Measurements from ENCODE around the gene IL6ST. TPM values are rescaled to one million over a fixed set of nuclear protein-coding genes. Genes with fewer than 3 reads are reported as not detected.

Gene IL6ST
- total RNA-seq, 1 experiment from 2014 or later = 60.2 TPM

DNA sequence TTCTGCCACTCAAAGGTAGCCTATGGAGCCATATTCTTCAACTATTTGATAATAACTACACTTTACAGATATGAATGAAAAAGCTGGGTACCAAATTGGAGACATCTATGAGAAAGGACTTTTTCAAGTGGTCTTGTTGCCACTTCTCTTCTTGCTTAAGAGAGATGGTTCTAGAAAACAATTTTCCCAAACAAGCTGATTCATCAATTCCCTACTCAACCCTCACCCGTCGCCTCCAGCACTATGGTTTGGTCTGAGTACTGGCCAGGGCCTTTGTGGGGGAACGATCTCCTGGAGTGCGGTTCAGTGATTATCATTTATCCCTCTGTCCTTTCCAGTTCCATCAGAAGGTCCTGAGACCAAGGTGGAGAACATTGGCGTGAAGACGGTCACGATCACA is 86.8 kb downstream of the IL6ST start:
- Histone ChIP-seq H3F3A (ENCODE audit: insufficient read depth, low read depth) (no peaks in the 10 kb centered on the region), H3K4me3 (no peak overlapping the region), H3K36me3 (ENCODE audit: low read depth) (no peaks in the 10 kb centered on the region), H2AFZ (no peak overlapping the region), H3K79me2 (ENCODE audit: low read depth) (no peaks in the 10 kb centered on the region), H3K4me1 (replicated peaks; ENCODE audit: insufficient read depth) (peaks cover 11% of the 10 kb centered on the region; the same call in 1 of the 2 replicates), H4K20me1 (ENCODE audit: insufficient read depth) (no peaks in the 10 kb centered on the region), H3K9me2 (ENCODE audit: insufficient read depth) (no peaks in the 10 kb centered on the region), H3K27me3 (ENCODE audit: insufficient read depth, low read depth) (no peaks in the 10 kb centered on the region), H3K27ac (no peak overlapping the region), H3K9me3 (ENCODE audit: insufficient read depth, low read depth) (no peaks in the 10 kb centered on the region), H3K4me2 (no peak overlapping the region)
- TF ChIP-seq EZH2 (IDR thresholded peaks at IDR 0.05; ENCODE audit: low read depth) = no peak
- TF ChIP-seq, protein P1, sequence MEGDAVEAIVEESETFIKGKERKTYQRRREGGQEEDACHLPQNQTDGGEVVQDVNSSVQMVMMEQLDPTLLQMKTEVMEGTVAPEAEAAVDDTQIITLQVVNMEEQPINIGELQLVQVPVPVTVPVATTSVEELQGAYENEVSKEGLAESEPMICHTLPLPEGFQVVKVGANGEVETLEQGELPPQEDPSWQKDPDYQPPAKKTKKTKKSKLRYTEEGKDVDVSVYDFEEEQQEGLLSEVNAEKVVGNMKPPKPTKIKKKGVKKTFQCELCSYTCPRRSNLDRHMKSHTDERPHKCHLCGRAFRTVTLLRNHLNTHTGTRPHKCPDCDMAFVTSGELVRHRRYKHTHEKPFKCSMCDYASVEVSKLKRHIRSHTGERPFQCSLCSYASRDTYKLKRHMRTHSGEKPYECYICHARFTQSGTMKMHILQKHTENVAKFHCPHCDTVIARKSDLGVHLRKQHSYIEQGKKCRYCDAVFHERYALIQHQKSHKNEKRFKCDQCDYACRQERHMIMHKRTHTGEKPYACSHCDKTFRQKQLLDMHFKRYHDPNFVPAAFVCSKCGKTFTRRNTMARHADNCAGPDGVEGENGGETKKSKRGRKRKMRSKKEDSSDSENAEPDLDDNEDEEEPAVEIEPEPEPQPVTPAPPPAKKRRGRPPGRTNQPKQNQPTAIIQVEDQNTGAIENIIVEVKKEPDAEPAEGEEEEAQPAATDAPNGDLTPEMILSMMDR (conservative IDR thresholded peaks at IDR 0.05) = no peak
- intact Hi-C loops (cut with micrococcal nuclease; ENCODE audit: unreplicated experiment) = no loop called here
- no peak for DNase-seq
- POLR2A ChIA-PET (ENCODE audit: unreplicated experiment) = interaction anchor here (0.8 kb wide), 1 partner anchor 470 kb away, joined by 11 read pairs; no protein-coding TSS in a partner anchor
- BruUV-seq (replicated peaks) = no TSS peak
- CTCF ChIA-PET = no interaction called here

DNA sequence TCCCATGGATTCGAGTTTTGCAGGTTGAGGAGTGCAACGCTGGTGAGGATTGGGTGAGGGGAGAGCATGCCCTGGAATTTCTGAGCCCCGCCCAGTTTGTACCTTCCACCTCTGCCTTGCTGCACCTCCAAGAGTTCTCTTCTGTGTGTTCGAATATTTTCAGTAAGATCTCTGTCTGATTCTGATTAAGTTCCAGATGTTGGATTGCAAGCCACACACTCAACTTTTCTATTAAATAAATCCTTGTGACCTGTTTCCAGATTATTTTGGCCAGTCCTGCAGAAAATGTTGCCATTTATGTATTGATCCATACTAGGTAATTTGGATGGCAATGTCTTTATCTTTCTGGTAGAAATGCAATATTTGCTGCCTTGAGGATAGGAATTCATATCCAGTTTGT is 89.5 kb downstream of the IL6ST start:
- intact Hi-C loops (cut with micrococcal nuclease; ENCODE audit: unreplicated experiment) = no loop called here
- TF ChIP-seq EZH2 (IDR thresholded peaks at IDR 0.05; ENCODE audit: low read depth) = no peak
- TF ChIP-seq, protein P1 (conservative IDR thresholded peaks at IDR 0.05) = no peak
- H3K9me2 ChIP-seq (ENCODE audit: insufficient read depth) = no peaks in the 10 kb centered on the region
- no peaks in the 10 kb centered on the region for H3K36me3 ChIP-seq (ENCODE audit: low read depth)
- no peaks in the 10 kb centered on the region for H3K9me3 ChIP-seq (ENCODE audit: insufficient read depth, low read depth)
- no peaks in the 10 kb centered on the region for H3K79me2 ChIP-seq (ENCODE audit: low read depth)
- BruUV-seq (replicated peaks) = no TSS peak
- no peak overlapping the region for H3K27ac ChIP-seq
- no peak overlapping the region for H3K4me2 ChIP-seq
- H3K4me1 ChIP-seq (replicated peaks; ENCODE audit: insufficient read depth) = no peaks in the 10 kb centered on the region
- CTCF ChIA-PET = no interaction called here
- DNase-seq = no peak
- POLR2A ChIA-PET (ENCODE audit: unreplicated experiment) = no interaction called here
- no peaks in the 10 kb centered on the region for H4K20me1 ChIP-seq (ENCODE audit: insufficient read depth)
- H3K4me3 ChIP-seq = no peak overlapping the region
- H2AFZ ChIP-seq = no peak overlapping the region
- H3K27me3 ChIP-seq (ENCODE audit: insufficient read depth, low read depth) = no peaks in the 10 kb centered on the region
- H3F3A ChIP-seq (ENCODE audit: insufficient read depth, low read depth) = no peaks in the 10 kb centered on the region

DNA sequence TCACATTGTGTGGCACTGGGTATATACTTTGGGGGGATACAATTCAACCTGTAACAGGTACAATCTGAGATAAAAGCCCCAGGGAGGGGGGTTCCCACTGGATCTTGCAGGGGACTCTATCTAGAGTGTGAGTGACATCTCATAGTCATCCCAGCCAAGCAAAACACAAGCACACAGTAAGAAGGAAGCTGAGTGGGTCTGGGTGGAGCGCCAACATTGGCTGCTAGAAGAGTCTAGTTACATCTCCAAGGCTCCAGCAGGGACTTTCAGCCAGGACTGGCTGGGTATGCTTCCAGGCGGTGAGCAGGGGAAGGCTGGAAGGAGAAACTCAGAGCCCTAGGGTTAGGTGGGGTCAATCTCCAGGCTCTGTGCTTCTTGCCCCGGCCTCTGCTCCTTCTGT is 90.6 kb downstream of the IL6ST start:
- Histone ChIP-seq H3K4me1 (replicated peaks; ENCODE audit: insufficient read depth) (0 out of 2 replicates have a peak, but pooled peaks cover 6% of the 10 kb centered on the region), H2AFZ (no peak overlapping the region), H3K9me2 (ENCODE audit: insufficient read depth) (no peaks in the 10 kb centered on the region), H3K4me2 (no peak overlapping the region), H3K79me2 (ENCODE audit: low read depth) (no peaks in the 10 kb centered on the region), H3K27ac (no peak overlapping the region), H3K4me3 (no peak overlapping the region), H3F3A (ENCODE audit: insufficient read depth, low read depth) (no peaks in the 10 kb centered on the region), H3K9me3 (ENCODE audit: insufficient read depth, low read depth) (no peaks in the 10 kb centered on the region), H3K36me3 (ENCODE audit: low read depth) (no peaks in the 10 kb centered on the region), H4K20me1 (ENCODE audit: insufficient read depth) (no peaks in the 10 kb centered on the region), H3K27me3 (ENCODE audit: insufficient read depth, low read depth) (no peaks in the 10 kb centered on the region)
- DNase-seq = no peak
- ChIA-PET CTCF (no interaction called here), POLR2A (ENCODE audit: unreplicated experiment) (no interaction called here)
- TF ChIP-seq, protein P1 (conservative IDR thresholded peaks at IDR 0.05) = no peak
- no peak for TF ChIP-seq EZH2 (IDR thresholded peaks at IDR 0.05; ENCODE audit: low read depth)
- intact Hi-C loops (cut with micrococcal nuclease; ENCODE audit: unreplicated experiment) = no loop called here
- no TSS peak for BruUV-seq (replicated peaks)

Measured in PC-9 (cell line).